KBM-7 (cell line): ENCODE data around the gene TMEM229B.
A peak's percentile ranks its signal among the peaks of the same experiment; 100 is the strongest.

Experiments
- DNase-seq: peaks from one replicate; pipeline ENCODE4 v3.0.0-alpha.2; 2015
- in situ Hi-C: fragments of 300-500 bp; cut with MboI; formaldehyde crosslinking; loops from 2 replicates; pipeline ENCODE4 v1.14.3; 2020; ENCODE audit warnings: low sequenced_read_pairs, low pct_unique_long_range_greater_than_20kb, mixed read lengths

TMEM229B gene

DNA sequence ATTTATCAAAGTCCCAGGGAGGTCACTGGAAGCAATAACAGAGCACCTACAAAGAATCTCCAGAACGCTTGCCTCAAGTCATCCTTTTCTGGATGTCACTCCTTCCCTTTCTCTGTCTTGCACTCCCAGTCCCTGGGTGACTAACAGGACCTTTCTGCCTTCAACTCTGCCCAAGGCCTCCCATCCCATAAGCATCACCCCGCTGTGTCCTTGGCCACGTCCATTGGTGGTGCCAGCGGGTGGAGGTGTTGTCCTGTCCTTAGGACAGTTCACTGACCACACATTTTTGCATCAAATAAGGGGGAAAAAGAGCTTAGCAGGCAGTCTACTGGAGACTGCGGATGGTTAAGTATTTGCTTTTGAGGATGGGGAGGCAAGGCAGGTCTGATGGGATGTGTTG, 52.9 kb downstream of the TMEM229B start:
- DNase-seq = no peak
- in situ Hi-C loops = no loop called here

DNA sequence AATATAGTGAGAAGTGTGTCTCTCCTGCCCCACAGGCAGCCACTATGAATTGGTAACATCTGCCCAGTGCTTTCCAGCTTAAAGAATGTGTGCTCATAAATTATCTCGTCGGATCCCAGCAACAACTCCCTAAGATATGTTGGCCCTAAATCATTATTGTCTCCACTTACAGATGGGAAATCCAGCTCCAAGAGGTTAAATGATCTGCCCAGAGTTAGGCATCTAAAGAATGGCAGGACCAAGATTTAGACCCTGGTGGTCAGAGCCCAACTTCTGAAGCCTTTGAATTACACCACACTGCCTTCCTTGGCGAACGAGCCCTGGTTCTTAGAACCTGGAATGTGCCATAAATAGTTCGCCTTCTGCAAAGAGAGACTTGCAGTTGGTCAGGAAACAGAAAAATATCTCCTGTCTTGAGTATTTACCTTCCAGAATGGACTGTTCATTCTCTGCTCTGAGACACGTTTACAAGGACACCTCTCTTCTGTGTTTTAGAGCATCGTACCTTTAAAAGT, 56.4 kb downstream of the TMEM229B start:
- DNase-seq = no peak
- in situ Hi-C loops = no loop called here

DNA sequence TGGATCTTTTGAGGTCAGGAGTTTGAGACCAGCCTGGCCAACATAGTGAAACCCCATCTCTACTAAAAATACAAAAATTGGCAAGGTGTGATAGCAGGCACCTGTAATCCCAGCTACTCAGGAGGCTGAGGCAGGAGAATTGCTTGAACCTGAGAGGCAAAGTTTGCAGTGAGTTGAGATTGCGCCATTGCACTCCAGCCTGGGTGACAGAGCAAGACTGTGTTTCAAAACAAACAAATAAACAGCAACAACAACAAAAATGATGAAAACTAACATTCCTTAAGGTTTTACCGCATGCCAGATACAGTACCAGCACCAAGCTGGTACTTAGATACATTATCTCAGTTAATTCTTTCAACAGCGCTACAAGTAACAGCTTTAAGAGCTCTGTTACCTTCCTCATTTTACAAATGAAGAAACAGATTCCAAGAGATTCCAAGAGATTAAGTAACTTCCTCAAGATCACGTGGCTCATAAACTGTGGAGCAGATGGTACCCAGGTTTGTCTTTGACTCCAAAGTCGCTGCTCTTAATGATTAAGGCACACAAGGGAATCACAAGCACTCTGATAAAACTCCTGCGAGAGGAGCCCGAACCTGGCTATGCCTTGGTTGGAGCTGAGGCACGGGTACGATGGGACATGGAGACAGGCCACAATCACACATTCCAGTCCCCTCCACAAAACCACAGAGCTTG, 58.9 kb downstream of the TMEM229B start:
- in situ Hi-C loops = no loop called here
- DNase-seq = no peak

DNA sequence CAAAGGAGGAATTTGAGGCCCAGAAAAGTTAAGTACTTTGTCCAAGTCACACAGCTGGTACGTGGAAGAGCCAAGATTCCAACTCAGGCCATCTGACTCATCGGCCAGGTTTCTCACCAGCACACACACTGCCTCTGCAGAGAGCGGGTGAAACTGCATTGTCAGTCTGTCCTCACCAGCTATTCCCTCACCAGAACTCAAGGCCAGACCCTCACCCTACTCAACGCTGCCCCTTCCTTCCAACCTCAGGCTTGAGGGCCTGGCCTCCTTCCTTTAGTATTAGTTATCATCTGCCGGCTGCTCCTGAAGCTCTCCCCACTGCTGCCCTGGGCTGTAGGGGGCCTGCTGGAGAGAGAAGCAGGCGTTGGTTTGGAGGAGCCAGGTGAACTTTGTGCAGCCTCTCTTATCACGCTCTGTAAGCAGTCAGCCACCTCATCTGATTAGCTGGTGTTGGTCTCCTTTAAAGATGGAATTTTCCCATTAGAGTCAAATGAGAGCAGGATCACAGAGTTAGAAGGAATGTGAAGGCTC, 60.0 kb downstream of the TMEM229B start:
- no peak for DNase-seq
- in situ Hi-C loops = no loop called here

DNA sequence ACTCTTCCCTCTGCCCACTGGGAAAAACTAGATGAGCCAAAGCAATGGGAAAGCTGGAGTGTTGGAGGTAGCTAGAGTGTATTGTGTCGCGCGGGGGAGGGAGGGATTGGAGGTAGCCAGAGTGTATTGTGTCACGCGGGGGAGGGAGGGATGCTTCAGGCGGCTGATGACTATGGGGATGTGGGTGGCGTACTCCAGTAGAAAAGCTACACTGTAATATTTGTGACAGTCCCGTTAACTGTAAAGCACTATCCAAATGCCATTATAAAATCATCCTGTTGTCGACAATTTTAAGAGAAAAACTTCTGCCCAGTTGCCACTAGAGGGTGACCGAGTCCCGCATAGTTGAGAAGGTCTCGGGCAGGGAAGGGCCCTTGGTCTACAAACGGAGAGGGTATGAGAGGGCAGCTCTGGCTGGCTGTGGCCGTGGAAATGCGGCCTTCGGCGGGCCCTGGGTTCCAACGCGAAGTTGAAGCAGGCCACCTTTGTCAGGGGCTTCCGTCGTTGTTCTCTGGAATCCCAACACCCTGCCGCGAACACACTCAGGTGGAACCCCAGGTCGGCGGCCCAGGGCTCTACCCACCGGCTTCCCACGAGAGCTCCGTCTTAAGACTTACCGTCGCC, 61.4 kb downstream of the TMEM229B start:
- peak; percentile 63 for DNase-seq
- in situ Hi-C loops = no loop called here

DNA sequence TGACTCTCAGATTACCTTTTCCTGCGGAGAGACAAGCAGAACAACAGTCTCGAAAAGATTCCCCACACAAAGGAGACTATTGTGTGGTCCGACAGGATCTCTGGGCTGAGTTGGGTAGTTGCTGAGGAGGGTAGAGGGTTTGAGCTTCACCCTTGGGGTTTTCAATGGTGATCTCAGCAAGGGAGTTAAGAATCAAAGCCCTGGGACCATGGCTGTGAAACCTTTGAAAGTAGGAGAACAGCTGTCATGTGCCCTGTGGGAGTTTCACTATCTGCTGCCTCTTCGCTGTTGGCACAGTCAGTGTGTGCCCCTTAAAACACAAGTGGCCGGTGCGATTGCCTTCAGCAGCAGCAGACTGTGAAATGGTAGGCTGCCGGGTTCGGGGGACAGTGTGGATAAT, 62.4 kb downstream of the TMEM229B start:
- in situ Hi-C loops = no loop called here
- DNase-seq = no peak

DNA sequence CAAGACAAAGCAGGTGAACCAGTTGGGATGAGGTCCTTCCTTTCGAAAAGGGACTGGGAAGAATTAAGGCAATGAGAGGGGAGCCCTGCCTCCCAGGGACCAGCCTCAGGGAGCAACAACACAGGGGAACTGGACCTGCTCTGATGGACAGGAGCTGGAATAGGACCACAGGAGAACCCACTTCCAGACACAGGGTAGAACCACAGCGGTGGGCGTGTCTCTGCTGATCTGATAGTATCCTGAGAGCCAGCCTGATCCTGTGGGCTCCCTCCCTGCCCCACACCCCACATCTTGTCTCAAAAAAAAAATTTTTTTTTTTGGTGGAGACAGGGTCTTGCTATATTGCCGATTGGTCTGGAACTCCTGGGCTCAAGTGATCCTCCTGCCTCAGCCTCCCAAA, 62.9 kb downstream of the TMEM229B start:
- DNase-seq = no peak
- in situ Hi-C loops = no loop called here

DNA sequence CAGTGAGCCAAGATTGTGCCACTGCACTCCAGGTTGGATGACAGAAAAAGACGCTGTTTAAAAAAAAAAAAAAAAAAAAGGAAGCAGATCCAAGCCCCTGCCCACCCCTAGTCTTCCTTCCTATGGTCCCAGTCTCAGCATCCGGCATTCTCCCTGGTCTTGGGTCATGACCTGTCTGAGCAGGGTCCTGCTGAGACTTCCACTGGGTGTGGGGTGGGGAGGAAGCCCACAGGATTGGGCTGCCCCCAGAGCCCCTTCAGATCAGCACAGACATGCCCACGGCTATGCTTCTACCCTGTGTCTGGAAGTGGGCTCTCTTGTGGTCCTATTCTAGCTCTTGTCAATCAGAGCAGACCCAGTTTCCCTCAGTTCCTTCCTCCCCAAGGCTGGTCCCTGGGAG, 64.0 kb downstream of the TMEM229B start:
- in situ Hi-C loops = no loop called here
- peak; percentile 21 for DNase-seq

DNA sequence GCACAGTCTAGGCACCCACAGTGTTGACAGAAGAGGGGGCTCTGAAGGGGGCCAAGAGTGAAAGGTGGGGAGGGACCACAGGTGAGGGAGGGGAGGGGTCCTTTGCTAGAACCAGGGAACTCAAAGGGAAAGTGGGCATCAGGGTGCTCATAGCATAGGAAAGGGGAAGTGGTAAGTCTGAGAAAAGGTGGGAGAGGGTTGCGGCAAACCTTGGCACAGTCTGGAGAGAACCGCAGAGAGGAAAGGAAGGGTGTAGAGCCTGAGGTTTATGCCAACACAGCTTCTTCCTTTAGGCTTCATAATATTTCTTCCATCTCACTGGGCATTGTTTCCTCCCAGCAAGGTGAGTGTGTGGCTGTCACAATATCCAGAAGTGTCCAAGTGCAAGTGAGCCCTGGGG, 65.1 kb downstream of the TMEM229B start:
- in situ Hi-C loops = no loop called here
- DNase-seq = peak; percentile 84

DNA sequence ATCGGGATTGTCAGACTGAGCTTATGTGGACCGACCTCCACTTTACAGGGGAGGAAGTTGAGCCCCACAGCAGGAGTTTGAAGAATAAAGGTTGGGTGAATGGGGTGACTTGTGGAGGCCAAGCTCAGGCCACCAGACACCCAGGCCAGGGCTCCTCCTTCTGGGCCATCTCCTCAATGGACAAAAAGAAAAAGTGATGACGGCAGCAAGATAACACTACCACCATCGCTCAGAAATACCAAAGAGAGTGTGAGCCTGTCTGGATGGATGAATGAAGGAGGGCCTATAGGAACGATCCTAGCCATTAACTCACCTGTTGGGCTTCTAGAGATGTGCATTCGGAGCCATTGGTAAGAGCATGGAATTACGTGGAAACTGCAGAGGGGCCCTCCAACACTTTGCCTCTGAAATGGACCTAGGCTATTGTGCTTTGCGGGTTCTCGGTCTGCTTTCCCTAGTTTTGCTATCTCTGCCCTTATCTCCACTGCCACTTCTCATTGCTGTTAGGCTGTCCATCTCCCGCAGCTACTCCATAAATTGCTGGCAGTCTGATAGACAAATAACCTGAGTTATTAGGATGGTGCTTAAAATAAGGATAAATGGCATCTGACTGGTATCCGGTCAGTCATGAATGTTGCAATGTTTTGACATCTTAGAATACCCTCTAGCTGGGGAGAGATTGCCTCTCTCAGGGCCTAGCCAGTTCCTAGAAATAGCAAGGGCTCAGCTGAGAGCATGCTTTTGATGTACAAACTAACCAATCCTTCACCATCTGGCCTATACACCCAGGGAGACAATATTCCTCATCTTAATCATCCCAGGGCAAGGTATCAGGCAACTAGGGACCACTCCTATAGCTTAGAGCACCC, 66.9 kb downstream of the TMEM229B start:
- DNase-seq = no peak
- in situ Hi-C loops = no loop called here
